Astrocyte of the spinal cord (primary cell): ENCODE measurements around the gene TFR2.

Experiments used
- DNase-seq: peaks from one replicate; pipeline ENCODE4 v3.0.0; 2011; ENCODE audit warnings: low read depth, low spot score
- H3K4me3 ChIP-seq: 2 replicates; pipeline ENCODE4 v1.5.1; 2011; ENCODE audit warnings: low read depth, mild to moderate bottlenecking, low read length, moderate library complexity
- CTCF ChIP-seq: IDR thresholded peaks from 2 replicates; pipeline ENCODE4 v1.5.1; 2012; ENCODE audit warnings: low read depth, mild to moderate bottlenecking, low read length, inconsistent platforms
- in situ Hi-C: cut with HindIII; loops from 2 replicates; pipeline ENCODE4 v1.10.0; 2017; ENCODE audit warnings: low sequenced_read_pairs

Gene TFR2

GRCh38 chr7:100572281-100572948 is 68.9 kb downstream of the TFR2 start:
- no peak for TF ChIP-seq CTCF
- no peak overlapping the region for H3K4me3 ChIP-seq
- in situ Hi-C loops: no loop called here
- no peak for DNase-seq

GRCh38 chr7:100571829-100572116 is 69.6 kb downstream of the TFR2 start:
- no peak for DNase-seq
- in situ Hi-C loops: no loop called here
- TF ChIP-seq CTCF: no peak
- no peak overlapping the region for H3K4me3 ChIP-seq

- DNase-seq: no peak
Observed at GRCh38 chr7:100570954-100571828, 70.2 kb downstream of the TFR2 start.

More at GRCh38 chr7:100570954-100571828, 70.2 kb downstream of the TFR2 start:
- in situ Hi-C loops: no loop called here
- H3K4me3 ChIP-seq: no peak overlapping the region
- no peak for TF ChIP-seq CTCF
